Karpas-422 (cell line): ENCODE results near the gene TTC21B. TPM values are rescaled to one million over a fixed set of nuclear protein-coding genes. Genes with fewer than 3 reads are reported as not detected.

ENCODE experiments used
- DNase-seq: peaks from one replicate; pipeline ENCODE4 v3.0.0-alpha.2; 2015
- H2AFZ ChIP-seq: fragments of 200-600 bp; sonication (generic); 2 replicates; pipeline ENCODE4 v1.6.1; 2014; ENCODE audit warnings: antibody characterized with exemption, low read length, mixed read lengths
- H3K27ac ChIP-seq: fragments of 200-600 bp; sonication (generic); 2 replicates; pipeline ENCODE4 v1.5.1; 2014; ENCODE audit warnings: mild to moderate bottlenecking, low read length, moderate library complexity
- H3K27me3 ChIP-seq: fragments of 200-600 bp; sonication (generic); 2 replicates; pipeline ENCODE4 v1.6.1; 2014; ENCODE audit warnings: low read length, mixed read lengths
- H3K36me3 ChIP-seq: fragments of 200-600 bp; sonication (generic); 2 replicates; pipeline ENCODE4 v1.6.1; 2014; ENCODE audit warnings: low read length, mixed read lengths; ENCODE audit not compliant: insufficient read depth
- H3K4me1 ChIP-seq: fragments of 200-600 bp; sonication (generic); 2 replicates; pipeline ENCODE4 v1.6.1; 2014; ENCODE audit warnings: mild to moderate bottlenecking, low read length, mixed read lengths
- H3K4me2 ChIP-seq: fragments of 200-600 bp; sonication (generic); 2 replicates; pipeline ENCODE4 v1.6.1; 2014; ENCODE audit warnings: low read length, low read depth, mild to moderate bottlenecking; ENCODE audit not compliant: poor library complexity, severe bottlenecking
- H3K4me3 ChIP-seq: fragments of 200-600 bp; sonication (generic); 2 replicates; pipeline ENCODE4 v1.5.1; 2014; ENCODE audit warnings: mild to moderate bottlenecking, antibody characterized with exemption, low read length, mixed read lengths
- H3K79me2 ChIP-seq: fragments of 200-600 bp; sonication (generic); 2 replicates; pipeline ENCODE4 v1.6.1; 2014; ENCODE audit warnings: mild to moderate bottlenecking, low read length, mixed read lengths
- H3K9ac ChIP-seq: fragments of 200-600 bp; sonication (generic); 2 replicates; pipeline ENCODE4 v1.6.0; 2014; ENCODE audit warnings: low read length
- H3K9me2 ChIP-seq: fragments of 200-600 bp; sonication (generic), shearing (Covaris generic); replicated peaks from 2 replicates; pipeline ENCODE4 v1.6.0; 2014; ENCODE audit warnings: mild to moderate bottlenecking, low read length, moderate library complexity; ENCODE audit not compliant: insufficient read depth
- H3K9me3 ChIP-seq: fragments of 300-700, 200-600 bp; sonication (generic); 2 replicates; pipeline ENCODE4 v1.6.1; 2014; ENCODE audit warnings: low read length, mixed read lengths
- H4K20me1 ChIP-seq: fragments of 200-600 bp; sonication (generic); 2 replicates; pipeline ENCODE4 v1.6.1; 2014; ENCODE audit warnings: mild to moderate bottlenecking, antibody characterized with exemption, low read length, low read depth; ENCODE audit not compliant: insufficient read depth
- total RNA-seq: library from RNA; depleted of rRNA; stranded (reverse); fragments of >200 nt; shearing (Covaris generic); gene quantifications from 2 replicates; pipeline ENCODE4 v1.2.3, GENCODE V29; 2014; ENCODE audit warnings: low replicate concordance

The TTC21B gene
- total RNA-seq, 1 experiment from 2014 or later = 47.8 TPM

DNA sequence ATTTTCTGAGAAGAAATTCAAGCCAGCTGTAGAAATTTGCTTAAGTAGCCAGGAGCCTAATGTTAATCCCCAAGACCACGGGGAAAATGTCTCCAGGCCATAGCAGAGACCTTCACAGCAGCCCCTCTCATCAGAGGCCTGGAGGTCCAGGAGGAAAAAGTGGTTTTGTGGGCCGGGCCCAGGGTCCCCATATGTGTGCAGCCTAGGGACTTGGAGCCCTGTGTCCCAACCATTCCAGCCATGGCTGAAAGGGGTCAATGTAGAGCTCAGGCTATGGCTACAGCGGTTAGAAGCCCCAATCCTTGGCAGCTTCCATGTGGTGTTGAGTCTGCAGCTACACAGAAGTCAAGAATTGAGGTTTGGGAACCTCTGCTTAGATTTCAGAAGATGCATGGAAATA lies 14.2 kb upstream of the TTC21B start:
- no peak overlapping the region for H3K4me2 ChIP-seq
- no peak overlapping the region for H3K9ac ChIP-seq
- no peak overlapping the region for H3K4me3 ChIP-seq
- no peaks in the 10 kb centered on the region for H3K27me3 ChIP-seq
- no peak overlapping the region for H2AFZ ChIP-seq
- H3K9me2 ChIP-seq = no peaks in the 10 kb centered on the region
- no peaks in the 10 kb centered on the region for H3K9me3 ChIP-seq
- H4K20me1 ChIP-seq = no peaks in the 10 kb centered on the region
- no peak for DNase-seq
- H3K4me1 ChIP-seq = peaks cover 4% of the 10 kb centered on the region; the same call in 1 of the 2 replicates
- H3K27ac ChIP-seq = no peak overlapping the region
- H3K79me2 ChIP-seq = no peaks in the 10 kb centered on the region
- H3K36me3 ChIP-seq = no peaks in the 10 kb centered on the region

DNA sequence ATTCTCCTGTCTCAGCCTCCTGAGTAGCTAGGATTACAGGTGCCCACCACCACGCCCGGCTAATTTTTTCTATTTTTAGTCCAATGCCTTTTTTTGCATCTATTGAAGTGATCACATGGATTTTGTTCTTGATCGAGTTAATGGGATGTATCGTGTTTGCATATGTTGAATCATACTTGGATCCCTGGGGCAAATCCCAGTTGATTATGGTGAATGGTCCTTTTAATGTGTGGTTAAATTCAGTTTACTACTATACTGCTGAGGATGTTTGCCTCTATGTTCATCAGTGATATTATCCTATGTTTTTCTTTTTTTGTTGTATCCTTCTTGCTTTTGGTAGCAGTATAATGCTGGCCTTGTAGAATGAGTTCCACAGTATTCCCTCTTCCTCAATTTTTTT lies 8.2 kb upstream of the TTC21B start:
- no peaks in the 10 kb centered on the region for H3K36me3 ChIP-seq
- no peak overlapping the region for H3K4me3 ChIP-seq
- no peak overlapping the region for H3K9ac ChIP-seq
- no peaks in the 10 kb centered on the region for H3K27me3 ChIP-seq
- H3K79me2 ChIP-seq = no peaks in the 10 kb centered on the region
- H4K20me1 ChIP-seq = no peaks in the 10 kb centered on the region
- H3K27ac ChIP-seq = no peak overlapping the region
- H3K9me3 ChIP-seq = no peaks in the 10 kb centered on the region
- H3K4me1 ChIP-seq = no peaks in the 10 kb centered on the region
- no peaks in the 10 kb centered on the region for H3K9me2 ChIP-seq
- no peak overlapping the region for H3K4me2 ChIP-seq
- H2AFZ ChIP-seq = no peak overlapping the region
- DNase-seq = peak; percentile 6

DNA sequence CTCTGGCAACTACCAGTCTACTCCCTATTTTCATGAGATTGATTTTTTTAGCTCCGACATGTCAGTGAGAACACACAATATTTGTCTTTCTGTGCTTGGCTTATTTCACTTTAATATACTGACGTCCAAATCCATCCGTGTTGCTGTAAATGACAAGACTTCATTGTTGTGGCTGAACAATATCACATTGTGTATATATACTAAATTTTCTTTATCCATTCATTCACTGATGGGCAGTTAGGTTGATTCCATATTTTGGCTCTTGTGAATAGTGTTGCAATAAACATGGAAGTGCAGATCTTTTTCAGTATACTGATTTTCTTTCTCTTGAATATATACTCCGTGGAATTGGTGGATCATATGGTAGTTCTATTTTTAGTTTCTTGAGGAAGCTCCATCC lies 5.8 kb upstream of the TTC21B start:
- Histone ChIP-seq H3K27ac (no peak overlapping the region), H3K36me3 (no peaks in the 10 kb centered on the region), H3K9me3 (no peaks in the 10 kb centered on the region), H3K4me1 (peaks cover 7% of the 10 kb centered on the region), H3K9me2 (no peaks in the 10 kb centered on the region), H4K20me1 (no peaks in the 10 kb centered on the region), H3K79me2 (no peaks in the 10 kb centered on the region), H3K9ac (no peak overlapping the region), H3K4me3 (no peak overlapping the region), H2AFZ (no peak overlapping the region), H3K4me2 (no peak overlapping the region), H3K27me3 (no peaks in the 10 kb centered on the region)
- DNase-seq = peak; percentile 15

DNA sequence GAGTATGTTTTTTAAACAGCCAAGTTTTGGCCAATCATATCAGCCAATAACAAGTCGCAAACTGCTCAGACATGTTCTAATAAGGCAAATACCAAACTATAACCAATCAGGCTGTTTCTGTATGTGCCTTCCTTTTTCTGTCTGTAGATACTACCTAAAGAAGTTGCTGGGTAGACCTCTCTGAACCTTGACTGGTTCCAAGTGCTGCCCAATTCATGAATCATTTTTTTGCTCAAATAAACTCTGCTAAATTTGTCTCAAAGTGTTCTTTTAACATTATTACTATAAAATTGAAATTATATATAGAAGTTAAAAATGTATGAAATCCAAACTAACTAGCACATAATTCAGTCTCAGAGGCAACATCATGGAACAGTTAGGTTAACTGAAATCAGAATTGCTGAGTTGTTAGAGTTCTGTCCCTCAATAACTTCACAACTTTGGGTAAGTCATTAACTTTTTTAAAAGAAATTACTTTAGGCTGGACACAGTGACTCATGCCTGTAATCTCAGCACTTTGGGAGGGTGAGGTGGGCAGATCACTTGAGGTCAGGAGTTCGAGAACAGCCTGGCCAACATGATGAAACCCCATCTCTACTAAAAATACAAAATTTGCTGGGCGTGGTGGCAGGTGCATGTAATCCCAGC lies 4.9 kb upstream of the TTC21B start:
- Histone ChIP-seq H3K27ac (no peak overlapping the region), H3K9me2 (no peaks in the 10 kb centered on the region), H3K4me2 (no peak overlapping the region), H3K79me2 (no peaks in the 10 kb centered on the region), H3K9ac (no peak overlapping the region), H3K27me3 (no peaks in the 10 kb centered on the region), H4K20me1 (no peaks in the 10 kb centered on the region), H3K4me1 (peaks cover 9% of the 10 kb centered on the region), H2AFZ (no peak overlapping the region), H3K4me3 (no peak overlapping the region), H3K36me3 (no peaks in the 10 kb centered on the region), H3K9me3 (no peaks in the 10 kb centered on the region)
- peak; percentile 38 for DNase-seq

DNA sequence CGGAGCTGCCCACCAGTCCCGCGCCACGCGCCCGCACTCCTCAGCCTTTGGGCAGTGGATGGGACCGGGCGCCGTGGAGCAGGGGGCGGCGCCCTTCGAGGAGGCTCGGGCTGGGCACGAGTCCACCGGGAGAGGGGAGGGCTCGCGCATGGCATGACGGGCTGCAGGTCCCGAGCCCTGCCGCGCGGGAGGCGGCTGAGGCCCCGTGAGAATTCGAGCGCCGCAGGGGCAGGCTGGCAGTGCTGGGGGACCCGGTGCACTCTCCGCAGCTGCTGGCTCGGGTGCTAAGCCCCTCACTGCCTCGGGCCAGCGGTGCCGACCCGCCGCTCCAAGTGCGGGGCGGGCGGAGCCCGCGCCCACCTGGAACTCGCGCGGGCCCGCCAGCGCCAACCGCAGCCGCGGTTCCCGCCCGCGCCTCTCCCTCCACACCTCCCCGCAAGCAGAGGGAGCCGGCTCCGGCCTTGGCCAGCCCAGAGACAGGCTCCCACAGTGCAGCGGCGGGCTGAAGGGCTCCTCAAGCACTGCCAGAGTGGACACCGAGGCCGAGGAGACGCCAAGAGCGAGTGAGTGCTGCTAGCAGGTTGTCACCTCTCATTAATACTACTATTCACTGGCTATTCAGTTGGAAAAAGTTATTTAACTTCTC lies 3.6 kb upstream of the TTC21B start:
- Histone ChIP-seq H3K4me2 (no peak overlapping the region), H3K4me3 (no peak overlapping the region), H3K9ac (no peak overlapping the region), H3K9me3 (no peaks in the 10 kb centered on the region), H2AFZ (no peak overlapping the region), H3K27ac (no peak overlapping the region), H3K36me3 (no peaks in the 10 kb centered on the region), H4K20me1 (no peaks in the 10 kb centered on the region), H3K4me1 (peaks cover 15% of the 10 kb centered on the region), H3K9me2 (no peaks in the 10 kb centered on the region), H3K27me3 (no peaks in the 10 kb centered on the region), H3K79me2 (peaks cover 12% of the 10 kb centered on the region)
- DNase-seq = peak; percentile 19

DNA sequence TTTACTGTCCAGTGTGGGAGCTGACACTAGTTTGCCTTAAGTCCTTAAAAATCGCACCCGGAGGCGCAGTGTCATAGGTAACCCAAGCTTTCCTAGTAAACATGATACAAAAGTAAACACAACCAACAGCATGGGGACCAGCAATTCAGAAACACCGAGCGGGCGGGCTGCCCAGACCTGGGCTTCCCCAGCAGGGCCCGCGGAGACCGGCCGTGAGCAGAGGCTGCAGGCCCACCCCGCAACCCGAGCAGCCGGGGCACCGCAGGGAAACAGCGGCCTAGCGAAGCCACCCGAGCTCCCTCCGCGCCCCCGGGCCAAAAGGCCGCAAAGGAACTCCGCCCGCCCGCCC lies 296 bp downstream of the TTC21B start:
- Histone ChIP-seq H3K4me3 (peak overlapping the region; percentile 87), H3K4me1 (peaks cover 24% of the 10 kb centered on the region), H2AFZ (peak overlapping the region; percentile 14; the same call in 1 of the 2 replicates)

DNA sequence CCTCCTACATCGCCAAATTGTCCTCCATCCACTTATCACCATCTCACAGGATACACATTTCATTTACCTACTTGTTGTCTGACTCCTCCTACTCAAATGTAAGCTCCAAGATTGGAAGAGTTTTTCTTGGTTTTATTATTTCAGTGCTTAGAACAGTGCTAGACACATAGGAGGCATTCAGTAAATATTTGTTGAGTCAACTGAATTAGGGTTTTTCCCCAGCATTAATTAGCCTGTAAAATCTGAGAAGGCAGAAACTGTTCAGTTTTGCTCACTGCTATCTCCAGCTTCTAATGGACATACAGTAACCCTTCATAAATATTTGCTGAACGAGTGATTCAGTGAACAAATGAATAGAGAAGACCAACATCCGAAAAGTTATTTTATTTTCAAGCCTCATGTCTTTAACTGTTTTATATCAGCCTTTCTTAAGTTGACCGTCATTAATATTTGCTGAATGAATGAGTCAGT lies 800 bp downstream of the TTC21B start:
- H4K20me1 ChIP-seq = no peaks in the 10 kb centered on the region
- peak; percentile 49 for DNase-seq
- no peaks in the 10 kb centered on the region for H3K9me3 ChIP-seq
- H2AFZ ChIP-seq = 0 out of 2 replicates have a peak overlapping the region, but pooled peaks have one; percentile 14
- no peaks in the 10 kb centered on the region for H3K27me3 ChIP-seq
- no peaks in the 10 kb centered on the region for H3K9me2 ChIP-seq
- H3K79me2 ChIP-seq = peaks cover 53% of the 10 kb centered on the region
- peak overlapping the region; percentile 87 for H3K4me3 ChIP-seq
- H3K4me2 ChIP-seq = peak overlapping the region; percentile 77
- peak overlapping the region; percentile 85 for H3K9ac ChIP-seq
- H3K27ac ChIP-seq = peak overlapping the region; percentile 28; the same call in 1 of the 2 replicates
- peaks cover 24% of the 10 kb centered on the region for H3K4me1 ChIP-seq
- peaks cover 19% of the 10 kb centered on the region for H3K36me3 ChIP-seq

More for the DNA sequence above, 296 bp downstream of the TTC21B start:
- no peaks in the 10 kb centered on the region for H3K27me3 ChIP-seq
- H3K9ac ChIP-seq = peak overlapping the region; percentile 85
- H3K9me2 ChIP-seq = no peaks in the 10 kb centered on the region
- no peaks in the 10 kb centered on the region for H4K20me1 ChIP-seq
- no peaks in the 10 kb centered on the region for H3K9me3 ChIP-seq
- peak overlapping the region; percentile 28; the same call in 1 of the 2 replicates for H3K27ac ChIP-seq
- no peak for DNase-seq
- peaks cover 14% of the 10 kb centered on the region for H3K36me3 ChIP-seq
- H3K4me2 ChIP-seq = peak overlapping the region; percentile 77
- peaks cover 49% of the 10 kb centered on the region for H3K79me2 ChIP-seq

DNA sequence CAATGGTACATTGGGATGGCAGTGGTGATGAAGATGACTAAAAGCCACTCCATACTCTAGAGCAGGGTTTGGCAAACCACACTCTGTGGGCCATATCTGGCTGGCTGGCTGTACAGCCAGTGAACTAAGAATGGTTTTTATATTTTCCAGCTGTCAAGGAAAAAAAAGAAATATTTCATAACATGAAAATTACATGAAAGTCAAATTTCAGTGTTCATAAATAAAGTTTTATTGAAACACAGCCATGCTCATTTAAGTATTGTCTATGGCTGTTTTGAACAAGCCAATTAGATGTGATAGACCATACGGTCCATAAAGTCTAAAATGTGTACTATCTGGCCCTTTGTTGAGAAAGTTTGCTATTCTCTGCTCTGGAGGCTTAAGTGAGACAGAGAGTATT lies 1.5 kb downstream of the TTC21B start:
- no peaks in the 10 kb centered on the region for H4K20me1 ChIP-seq
- no peaks in the 10 kb centered on the region for H3K9me3 ChIP-seq
- peak; percentile 32 for DNase-seq
- peak overlapping the region; percentile 85 for H3K9ac ChIP-seq
- peak overlapping the region; percentile 77 for H3K4me2 ChIP-seq
- peaks cover 24% of the 10 kb centered on the region for H3K4me1 ChIP-seq
- no peak overlapping the region for H2AFZ ChIP-seq
- H3K36me3 ChIP-seq = peaks cover 24% of the 10 kb centered on the region
- H3K27ac ChIP-seq = no peak overlapping the region
- H3K9me2 ChIP-seq = no peaks in the 10 kb centered on the region
- peak overlapping the region; percentile 87 for H3K4me3 ChIP-seq
- H3K79me2 ChIP-seq = peaks cover 59% of the 10 kb centered on the region
- H3K27me3 ChIP-seq = no peaks in the 10 kb centered on the region
